H9 (cell line): ENCODE measurements around the gene ZCWPW1. TPM values are rescaled to one million over a fixed set of nuclear protein-coding genes. Genes with fewer than 3 reads are reported as not detected.

Source experiments
- DNase-seq: peaks from one replicate; pipeline ENCODE4 v3.0.0-alpha.2; 2017
- H2AFZ ChIP-seq: one replicate; pipeline ENCODE4 v1.6.1; 2013; ENCODE audit warnings: mild to moderate bottlenecking, low read length, control low read depth, moderate library complexity
- H2AK5ac ChIP-seq: 2 replicates; pipeline ENCODE4 v1.6.1; 2013; ENCODE audit warnings: low read length, control low read depth, mixed read lengths; ENCODE audit not compliant: insufficient read length
- H2BK120ac ChIP-seq: one replicate; pipeline ENCODE4 v1.6.1; 2013; ENCODE audit warnings: low read depth, mild to moderate bottlenecking, low read length, control low read depth, inconsistent platforms; ENCODE audit not compliant: poor library complexity, severe bottlenecking
- H2BK12ac ChIP-seq: 2 replicates; pipeline ENCODE4 v1.6.1; 2013; ENCODE audit warnings: low read length, control low read depth, mixed read lengths, low read depth; ENCODE audit not compliant: insufficient read length
- H2BK15ac ChIP-seq: 2 replicates; pipeline ENCODE4 v1.6.1; 2013; ENCODE audit warnings: low read depth, low read length, control low read depth
- H2BK20ac ChIP-seq: one replicate; pipeline ENCODE4 v1.6.1; 2013; ENCODE audit warnings: low read depth, mild to moderate bottlenecking, low read length, control low read depth, inconsistent platforms; ENCODE audit not compliant: poor library complexity, severe bottlenecking
- H2BK5ac ChIP-seq: 2 replicates; pipeline ENCODE4 v1.6.1; 2013; ENCODE audit warnings: low read length, control low read depth, mixed read lengths; ENCODE audit not compliant: insufficient read length
- H3K14ac ChIP-seq: 2 replicates; pipeline ENCODE4 v1.6.1; 2013; ENCODE audit warnings: low read length, control low read depth; ENCODE audit not compliant: insufficient read depth
- H3K18ac ChIP-seq: 2 replicates; pipeline ENCODE4 v1.6.1; 2013; ENCODE audit warnings: low read depth, mild to moderate bottlenecking, mixed read lengths, low read length, control low read depth; ENCODE audit not compliant: insufficient read length
- H3K23ac ChIP-seq: 2 replicates; pipeline ENCODE4 v1.6.1; 2013; ENCODE audit warnings: low read length, control low read depth, mixed read lengths, low read depth; ENCODE audit not compliant: insufficient read length
- H3K23me2 ChIP-seq: 2 replicates; pipeline ENCODE4 v1.6.1; 2013; ENCODE audit warnings: low read depth, mild to moderate bottlenecking, mixed read lengths, low read length, control low read depth; ENCODE audit not compliant: insufficient read length, poor library complexity, severe bottlenecking
- H3K27ac ChIP-seq: 2 replicates; pipeline ENCODE4 v1.5.1; 2013; ENCODE audit warnings: low read length, control low read depth, mixed read lengths, low read depth; ENCODE audit not compliant: insufficient read length
- H3K27me3 ChIP-seq: 2 replicates; pipeline ENCODE4 v1.6.1; 2013; ENCODE audit warnings: low read length, control low read depth, inconsistent platforms; ENCODE audit not compliant: insufficient read depth
- H3K4ac ChIP-seq: 2 replicates; pipeline ENCODE4 v1.6.1; 2013; ENCODE audit warnings: low read depth, mild to moderate bottlenecking, control low read depth, inconsistent platforms, low read length, moderate library complexity
- H3K4me1 ChIP-seq: 2 replicates; pipeline ENCODE4 v1.6.1; 2013; ENCODE audit warnings: low read length, control low read depth, inconsistent platforms; ENCODE audit not compliant: insufficient read depth
- H3K4me2 ChIP-seq: 2 replicates; pipeline ENCODE4 v1.6.1; 2013; ENCODE audit warnings: low read length, control low read depth, mixed read lengths; ENCODE audit not compliant: insufficient read length, insufficient read depth
- H3K56ac ChIP-seq: 2 replicates; pipeline ENCODE4 v1.6.1; 2013; ENCODE audit warnings: low read depth, mild to moderate bottlenecking, mixed read lengths, low read length, control low read depth; ENCODE audit not compliant: insufficient read length
- H3K79me1 ChIP-seq: 2 replicates; pipeline ENCODE4 v1.6.1; 2013; ENCODE audit warnings: low read depth, mild to moderate bottlenecking, moderate library complexity, low read length, control low read depth, inconsistent platforms; ENCODE audit not compliant: insufficient read depth, poor library complexity, severe bottlenecking
- H3K79me2 ChIP-seq: 2 replicates; pipeline ENCODE4 v1.6.1; 2013; ENCODE audit warnings: low read length, control low read depth, inconsistent platforms; ENCODE audit not compliant: insufficient read depth
- H3K9ac ChIP-seq: 2 replicates; pipeline ENCODE4 v1.6.1; 2013; ENCODE audit warnings: low read length, control low read depth, mixed read lengths; ENCODE audit not compliant: insufficient read length; ENCODE audit errors: extremely low read depth
- H3K9me3 ChIP-seq: one replicate; pipeline ENCODE4 v1.6.1; 2013; ENCODE audit warnings: low read depth, low read length, inconsistent platforms; ENCODE audit not compliant: control insufficient read depth
- H3T11ph ChIP-seq: one replicate; pipeline ENCODE4 v1.6.1; 2013; ENCODE audit warnings: mild to moderate bottlenecking, low read length, control low read depth, inconsistent platforms
- H4K20me1 ChIP-seq: one replicate; pipeline ENCODE4 v1.6.1; 2013; ENCODE audit not compliant: control insufficient read depth, insufficient read length, insufficient read depth
- H4K5ac ChIP-seq: 2 replicates; pipeline ENCODE4 v1.6.1; 2013; ENCODE audit warnings: low read depth, mild to moderate bottlenecking, mixed read lengths, low read length, control low read depth; ENCODE audit not compliant: insufficient read length
- H4K8ac ChIP-seq: replicated peaks from 2 replicates; pipeline ENCODE4 v1.6.1; 2013; ENCODE audit warnings: low read length, control low read depth, mixed read lengths, low read depth; ENCODE audit not compliant: insufficient read length
- H4K91ac ChIP-seq: 2 replicates; pipeline ENCODE4 v1.6.1; 2013; ENCODE audit warnings: low read depth, mild to moderate bottlenecking, moderate library complexity, mixed read lengths, low read length, control low read depth; ENCODE audit not compliant: insufficient read length
- H3K27ac Mint-ChIP-seq, 3 experiments: 2 replicates in 2 of 3; 3 replicates in 1 of 3; pipeline ENCODE4 v1.8.0; 2020 to 2021; ENCODE audit warnings: mixed read lengths in 3 of 3, mild to moderate bottlenecking in 1 of 3, moderate library complexity in 1 of 3
- H3K27me3 Mint-ChIP-seq: 2 replicates; pipeline ENCODE4 v1.8.0; 2021; ENCODE audit warnings: low read depth, mild to moderate bottlenecking, moderate library complexity, mixed read lengths
- H3K36me3 Mint-ChIP-seq, 3 experiments: 2 replicates in 2 of 3; 3 replicates in 1 of 3; pipeline ENCODE4 v1.8.0; 2020 to 2021; ENCODE audit warnings: low read depth in 3 of 3, mixed read lengths in 3 of 3; ENCODE audit not compliant: insufficient read depth in 1 of 3
- H3K4me1 Mint-ChIP-seq, 2 experiments: 2 replicates each; pipeline ENCODE4 v1.8.0; 2020; ENCODE audit warnings: mixed read lengths in 2 of 2
- H3K4me3 Mint-ChIP-seq, 2 experiments: 2 replicates in 1 of 2; 3 replicates in 1 of 2; pipeline ENCODE4 v1.8.0; 2020 to 2021; ENCODE audit warnings: mild to moderate bottlenecking in 2 of 2, mixed read lengths in 2 of 2, moderate library complexity in 1 of 2
- H3K9me3 Mint-ChIP-seq, 2 experiments: 2 replicates in 1 of 2; 3 replicates in 1 of 2; pipeline ENCODE4 v1.8.0; 2020; ENCODE audit warnings: mild to moderate bottlenecking in 2 of 2, mixed read lengths in 2 of 2, moderate library complexity in 1 of 2
- CTCF ChIP-seq: fragments of 200-600 bp; sonication (generic); conservative IDR thresholded peaks from 3 replicates; pipeline ENCODE4 v1.8.0; 2021; ENCODE audit warnings: antibody characterized with exemption, mild to moderate bottlenecking
- WGBS: extraction: QIAGEN DNeasy Blood & Tissue Kit; methylation state at CpG from one replicate; pipeline ENCODE4 v1.1.7; 2013; ENCODE audit warnings: missing lambda C conversion rate, low lambda C conversion rate, mixed read lengths; ENCODE audit not compliant: insufficient read length; ENCODE audit errors: extremely low coverage; 5-methylcytosine and 5-hydroxymethylcytosine counted together
- total RNA-seq: library from RNA; stranded (reverse); gene quantifications from 2 replicates; pipeline ENCODE4 v1.2.1, GENCODE V29; 2021

ZCWPW1 gene
- total RNA-seq, 1 experiment from 2014 or later = 1.1 TPM

GRCh38 chr7:100431286-100431735 lies 2.8 kb upstream of the ZCWPW1 start:
- H3K27me3 ChIP-seq = no peaks in the 10 kb centered on the region
- Mint-ChIP-seq H3K27me3 (peaks cover 21% of the 10 kb centered on the region), H3K36me3 (peaks cover 37 to 53% (median 40%) of the 10 kb centered on the region in 3 experiments), H3K4me1 (peaks cover 45 to 46% of the 10 kb centered on the region in 2 experiments), H3K9me3 (peaks cover 4 to 14% of the 10 kb centered on the region in 2 experiments; a peak in 3 of 5 replicates), H3K4me3 (peak overlapping the region; percentile 86 to 95), H3K27ac (peak overlapping the region in 2 of 3 experiments; percentile 52 to 84; a peak in 4 of 7 replicates)
- H3K56ac ChIP-seq = no peak overlapping the region
- no peak overlapping the region for H2BK20ac ChIP-seq
- no peak overlapping the region for H4K5ac ChIP-seq
- peak overlapping the region; percentile 71 for H3K4me2 ChIP-seq
- H3K9ac ChIP-seq = no peak overlapping the region
- no CpG with 5 or more reads among the region's 23 CpGs for WGBS
- H3K4me1 ChIP-seq = no peaks in the 10 kb centered on the region
- no peak overlapping the region for H2AK5ac ChIP-seq
- peak; percentile 28 for DNase-seq
- H2BK12ac ChIP-seq = no peak overlapping the region
- no peak overlapping the region for H2BK120ac ChIP-seq
- H3K14ac ChIP-seq = no peak overlapping the region; the same call in 1 of the 2 replicates
- no peak overlapping the region for H3K27ac ChIP-seq
- H3K23ac ChIP-seq = no peak overlapping the region
- H4K91ac ChIP-seq = no peak overlapping the region
- TF ChIP-seq CTCF = no peak
- H3K4ac ChIP-seq = no peak overlapping the region
- H3K23me2 ChIP-seq = peaks cover 11% of the 10 kb centered on the region
- H3K9me3 ChIP-seq = no peaks in the 10 kb centered on the region
- no peaks in the 10 kb centered on the region; the same call in 1 of the 2 replicates for H3K79me2 ChIP-seq
- no peak overlapping the region for H2BK15ac ChIP-seq
- no peaks in the 10 kb centered on the region for H4K20me1 ChIP-seq
- no peak overlapping the region for H3T11ph ChIP-seq
- peaks cover 3% of the 10 kb centered on the region for H3K79me1 ChIP-seq
- H2AFZ ChIP-seq = no peak overlapping the region
- H3K18ac ChIP-seq = no peak overlapping the region
- H2BK5ac ChIP-seq = no peak overlapping the region
- no peak overlapping the region for H4K8ac ChIP-seq
